H1 (cell line): ENCODE measurements around the gene DENND4B. TPM values are rescaled to one million over a fixed set of nuclear protein-coding genes. Genes with fewer than 3 reads are reported as not detected.

Experiments used
- CHD7 ChIP-seq: fragments of 300-600 bp; sonication (generic); IDR thresholded peaks from 2 replicates; pipeline ENCODE4 v1.7.1; 2012; ENCODE audit warnings: low read length, moderate library complexity, mild to moderate bottlenecking, inconsistent platforms; ENCODE audit not compliant: insufficient replicate concordance
- HDAC2 ChIP-seq, 2 experiments: fragments of 300-600 bp in 1 of 2; sonication (generic) in 1 of 2; IDR thresholded peaks; 2 replicates each; pipeline ENCODE4 v1.6.1; 2011 to 2012; ENCODE audit warnings: low read depth in 2 of 2, low read length in 2 of 2, mild to moderate bottlenecking in 2 of 2, moderate library complexity in 2 of 2, borderline replicate concordance in 1 of 2, inconsistent platforms in 1 of 2
- JUN ChIP-seq: IDR thresholded peaks from 2 replicates; pipeline ENCODE4 v1.6.1; 2011; ENCODE audit warnings: low read depth, mild to moderate bottlenecking, improper control_type of control experiment, low read length
- RAD21 ChIP-seq, 2 experiments: IDR thresholded peaks in 1 of 2; conservative IDR thresholded peaks in 1 of 2; 2 replicates each; pipeline ENCODE4 v1.6.1; 2011; ENCODE audit warnings: low read depth in 2 of 2, low read length in 2 of 2, improper control_type of control experiment in 1 of 2, inconsistent platforms in 1 of 2, mild to moderate bottlenecking in 1 of 2, moderate library complexity in 1 of 2
- SIX5 ChIP-seq: IDR thresholded peaks from 2 replicates; pipeline ENCODE4 v1.6.1; 2011; ENCODE audit warnings: mild to moderate bottlenecking, low read depth, low read length
- polyA plus RNA-seq, 7 experiments: library from polyadenylated mRNA; depleted of rRNA in 3 of 7; stranded (reverse) in 5 of 7; unstranded in 2 of 7; fragments of >200 nt in 5 of 7; fragments of 200-250 nt in 2 of 7; gene quantifications; 1 replicate in 5 of 7; 2 replicates in 1 of 7; 4 replicates in 1 of 7; pipeline versions ENCODE4 v1.2.1 to v1.2.3, GENCODE V29; 2011 to 2013; ENCODE audit warnings: missing spikeins in 2 of 7, mixed read lengths in 2 of 7
- total RNA-seq: library from RNA; stranded (reverse); fragmentation: NEBNext Ultra II Directional; extraction: Animal tissue kit (Norgen Biotek cat#: 25700); gene quantifications from 2 replicates; pipeline ENCODE4 v1.2.1, GENCODE V29; 2021

DENND4B gene
- total and polyA plus RNA-seq, 2 of the 8 experiments (the other 6 are each of a cell fraction or from before 2014, with no cell fraction given) = 45.6 to 61.1 TPM

GRCh38 chr1:153995202-153995601, 48.7 kb upstream of the DENND4B start (continued):
- no peak for TF ChIP-seq CHD7
- TF ChIP-seq RAD21 (IDR thresholded peaks at IDR 0.05 in 1 of 2, conservative IDR thresholded peaks at IDR 0.05 in 1 of 2; ENCODE audit: low read depth in 2 of 2, low read length in 2 of 2) = no peak
- no peak for TF ChIP-seq SIX5
- TF ChIP-seq HDAC2 (IDR thresholded peaks at IDR 0.05; ENCODE audit: borderline replicate concordance in 1 of 2, low read depth in 2 of 2, low read length in 2 of 2) = no peak
- TF ChIP-seq JUN = no peak
- TF ChIP-seq, all 59 proteins: peak for 0
